Left colon (tissue), 2 donors: ENCODE results near the gene STX8. TPM values are rescaled to one million over a fixed set of nuclear protein-coding genes. Genes with fewer than 3 reads are reported as not detected.
"Not testable (repeated sequence)": the region's sequence is repeated elsewhere in the genome, so short reads cannot be mapped to it uniquely, and the experiment has no call there.

ENCODE experiments used
- ATAC-seq: fragments of 200-7000 bp; cut with Tn5 transposase; one replicate; pipeline ENCODE4 v1.9.1; 2020; ENCODE audit warnings: mild to moderate bottlenecking, moderate library complexity
- DNase-seq, 2 donors: peaks; one replicate each; pipeline ENCODE4 v3.0.0-alpha.2; 2020
- intact Hi-C, 2 donors: fragments of 100-400 bp; cut with DNase I in 1 of 2; cut with micrococcal nuclease in 1 of 2; formaldehyde crosslinking; loops; one replicate each; pipeline versions ENCODE4 v1.11.2 to v1.14.0; 2022; cut with DNase I, micrococcal nuclease
- total RNA-seq, 2 donors: library from RNA; stranded (reverse); fragmentation: NEBNext Ultra II Directional; extraction: Animal tissue kit (Norgen Biotek cat#: 25700); gene quantifications; one replicate each; pipeline ENCODE4 v1.2.1, GENCODE V29; 2021
- donor health status: DM: no; HTN: no; CAD: no.
- donor health status: DM: yes; HTN: yes; CAD: no.

The STX8 gene
- total RNA-seq, 2 donors from 2014 or later, result 43.1 to 45.3 TPM

- DNase-seq, result no peak
- intact Hi-C loops, result no loop called here
- no peak for ATAC-seq
Measured at GRCh38 chr17:9368631-9369030, 207.0 kb downstream of the STX8 start.

GRCh38 chr17:9367156-9367555, 208.5 kb downstream of the STX8 start:
- no peak for ATAC-seq
- DNase-seq, result no peak
- intact Hi-C loops, result no loop called here

DNA sequence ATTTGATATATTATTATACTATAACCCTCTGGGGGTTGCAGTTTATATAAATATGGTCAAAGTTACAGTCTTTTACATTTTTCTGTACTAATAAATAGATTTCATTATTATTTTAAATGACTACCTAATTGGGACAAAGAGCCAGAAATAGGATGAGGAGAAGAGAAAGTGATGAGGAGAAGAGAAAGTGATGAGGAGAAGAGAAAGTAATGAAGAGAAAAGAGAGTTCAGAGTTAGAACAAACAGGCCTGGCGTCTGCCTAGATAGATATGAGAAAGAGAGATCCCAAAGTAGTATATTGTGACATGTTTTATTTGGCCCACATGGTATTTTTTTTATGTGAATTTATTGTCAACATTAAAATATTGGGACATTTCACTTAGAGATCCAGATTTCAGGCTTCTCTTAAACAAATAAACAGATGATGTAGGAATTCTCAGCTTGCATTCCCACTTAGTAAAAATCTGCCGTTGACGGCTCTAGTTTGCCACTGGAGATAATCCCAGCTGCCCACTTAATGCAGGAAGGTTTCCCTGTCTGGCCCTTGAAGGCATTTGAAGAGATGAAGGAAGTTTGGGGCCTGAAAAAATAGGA, 210.7 kb downstream of the STX8 start:
- DNase-seq (no peak), ATAC-seq (no peak)

GRCh38 chr17:9363440-9364350, 211.9 kb downstream of the STX8 start:
- ATAC-seq, result no peak
- intact Hi-C loops, result no loop called here
- no peak for DNase-seq

More for the DNA sequence above, 210.7 kb downstream of the STX8 start:
- intact Hi-C loops, result no loop called here

DNA sequence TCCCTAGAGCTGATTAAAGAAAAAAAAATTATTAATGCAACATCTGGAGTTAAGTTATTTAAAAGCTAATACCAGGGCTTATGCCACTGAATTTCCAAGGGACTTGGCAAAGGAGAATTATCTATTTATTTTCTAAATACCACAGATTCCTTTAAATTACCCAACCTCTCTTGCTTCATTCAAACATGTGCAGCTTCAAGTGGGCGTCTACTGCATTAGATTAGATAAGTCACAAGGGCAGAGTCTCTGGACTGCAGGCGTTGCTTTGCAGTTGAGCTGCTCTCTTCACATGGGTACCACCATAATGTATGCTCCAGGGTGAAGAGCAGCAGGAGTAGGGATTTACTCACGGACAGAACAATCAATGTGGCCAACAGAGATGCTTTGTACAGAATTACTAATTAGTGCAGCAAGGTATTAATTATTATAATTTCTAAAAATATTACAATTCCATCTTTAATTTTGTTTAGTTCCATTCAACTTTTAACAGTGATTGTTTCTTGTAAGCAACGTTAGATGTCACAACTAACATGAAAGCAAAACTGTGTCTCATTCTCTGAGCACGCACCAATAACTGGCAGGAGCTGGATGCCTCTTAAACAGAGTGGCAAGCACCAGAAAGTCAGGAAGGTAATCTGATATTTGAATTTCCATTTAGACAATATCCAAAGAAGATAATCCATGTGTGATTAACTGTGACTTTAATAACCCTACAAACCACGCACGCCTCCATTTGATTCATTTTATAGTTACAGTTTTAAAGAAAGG, 214.2 kb downstream of the STX8 start:
- DNase-seq (no peak), ATAC-seq (no peak)
- intact Hi-C loops, result no loop called here

DNA sequence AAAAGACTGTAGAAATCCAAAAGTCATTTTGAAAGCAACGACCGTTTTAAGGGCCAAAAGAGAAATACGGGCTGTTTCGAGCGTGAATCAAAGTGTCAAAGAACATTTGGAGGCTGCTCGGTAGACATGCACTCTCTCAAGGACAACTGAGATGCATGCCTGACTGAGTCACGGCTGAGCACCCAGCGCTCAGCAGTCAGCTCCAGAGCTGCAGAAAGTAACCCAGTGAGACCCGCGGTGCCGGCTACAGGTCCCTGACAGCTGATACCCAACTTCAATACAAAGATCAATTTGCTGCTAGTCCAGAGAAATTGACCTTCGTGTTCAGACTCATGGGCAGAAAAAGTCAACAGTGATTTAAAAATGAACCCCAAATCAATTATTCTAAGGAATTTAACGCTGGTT, 214.9 kb downstream of the STX8 start:
- ATAC-seq (no peak), DNase-seq (no peak)
- intact Hi-C loops, result no loop called here

DNA sequence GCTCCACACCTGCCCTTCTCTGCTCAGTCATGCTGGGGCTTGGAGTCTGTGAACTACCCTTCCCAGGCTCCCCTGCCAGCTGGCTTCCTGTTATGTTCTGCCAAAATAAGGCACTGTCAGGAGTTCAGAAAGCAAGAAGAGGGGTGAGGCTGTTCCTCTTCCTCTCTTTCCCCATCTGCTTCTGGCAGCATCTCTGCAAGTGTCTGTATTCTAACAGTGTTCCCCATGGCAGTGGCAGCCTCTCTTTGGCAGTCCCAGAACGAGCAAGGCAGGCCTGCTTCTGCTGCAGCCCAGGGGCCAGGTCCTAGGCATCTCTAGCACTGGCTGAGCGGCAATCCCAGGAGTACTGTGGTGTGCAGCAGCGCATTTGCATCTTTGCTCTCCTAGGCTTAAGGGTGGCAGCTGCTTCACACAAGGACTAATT, 219.1 kb downstream of the STX8 start:
- no peak for ATAC-seq
- intact Hi-C loops, result no loop called here
- no peak for DNase-seq

GRCh38 chr17:9355846-9356245, 219.8 kb downstream of the STX8 start:
- DNase-seq (no peak), ATAC-seq (no peak)
- intact Hi-C loops, result no loop called here

GRCh38 chr17:9355231-9355630, 220.4 kb downstream of the STX8 start:
- intact Hi-C loops, ATAC-seq, DNase-seq: not testable (repeated sequence)

GRCh38 chr17:9350080-9350479, 225.5 kb downstream of the STX8 start:
- DNase-seq (no peak), ATAC-seq (no peak)
- intact Hi-C loops, result no loop called here

- DNase-seq, result no peak
- intact Hi-C loops, result no loop called here
- no peak for ATAC-seq
Measured at GRCh38 chr17:9346296-9346926, 229.2 kb downstream of the STX8 start.

DNA sequence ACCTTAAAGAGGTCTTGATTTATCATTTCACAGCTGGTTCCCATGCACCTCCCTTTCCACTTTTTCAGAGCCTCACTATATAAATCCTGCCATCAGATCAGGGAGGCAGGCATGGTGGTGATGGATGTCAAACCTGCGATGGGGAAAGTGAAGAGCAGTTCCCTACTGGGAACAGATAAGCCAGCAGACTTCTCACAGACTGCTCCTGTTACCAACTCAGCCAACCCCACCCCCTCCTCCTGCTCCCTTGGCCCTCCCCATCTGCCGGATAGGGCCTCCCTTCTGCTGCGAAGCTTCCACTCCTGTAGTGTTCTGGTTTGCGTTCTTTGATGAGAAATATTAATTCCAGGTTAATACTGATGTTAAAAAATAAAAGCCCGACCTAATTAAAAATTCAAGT, 232.1 kb downstream of the STX8 start:
- intact Hi-C loops, result no loop called here
- ATAC-seq (no peak), DNase-seq (no peak)

DNA sequence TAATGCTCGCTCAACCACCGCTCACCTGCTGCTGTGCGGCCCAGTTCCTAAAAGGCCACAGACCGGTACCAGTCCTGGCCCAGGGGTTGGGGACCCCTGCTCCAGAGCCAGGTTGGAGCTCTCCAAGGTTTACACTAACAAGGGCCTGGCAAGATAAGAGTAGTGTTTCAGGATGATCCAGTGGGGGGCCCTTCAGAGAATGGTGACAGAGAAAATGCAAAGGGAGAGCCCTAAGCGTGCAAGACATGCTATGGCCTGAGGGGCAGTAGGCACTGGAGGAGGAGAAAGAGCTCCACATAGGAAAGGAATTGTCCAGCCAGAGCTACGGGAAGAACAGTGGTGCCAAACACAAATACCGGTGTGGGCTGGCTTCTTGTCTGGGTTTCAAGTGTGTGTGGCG, 233.4 kb downstream of the STX8 start:
- intact Hi-C loops, result no loop called here
- ATAC-seq, result no peak

GRCh38 chr17:9339958-9340357, 235.7 kb downstream of the STX8 start:
- DNase-seq (no peak), ATAC-seq (no peak)
- intact Hi-C loops, result no loop called here

More for the DNA sequence above, 233.4 kb downstream of the STX8 start:
- no peak for DNase-seq

- DNase-seq, ATAC-seq, intact Hi-C loops: not testable (repeated sequence)
Measured at GRCh38 chr17:9339482-9339881, 236.1 kb downstream of the STX8 start.

DNA sequence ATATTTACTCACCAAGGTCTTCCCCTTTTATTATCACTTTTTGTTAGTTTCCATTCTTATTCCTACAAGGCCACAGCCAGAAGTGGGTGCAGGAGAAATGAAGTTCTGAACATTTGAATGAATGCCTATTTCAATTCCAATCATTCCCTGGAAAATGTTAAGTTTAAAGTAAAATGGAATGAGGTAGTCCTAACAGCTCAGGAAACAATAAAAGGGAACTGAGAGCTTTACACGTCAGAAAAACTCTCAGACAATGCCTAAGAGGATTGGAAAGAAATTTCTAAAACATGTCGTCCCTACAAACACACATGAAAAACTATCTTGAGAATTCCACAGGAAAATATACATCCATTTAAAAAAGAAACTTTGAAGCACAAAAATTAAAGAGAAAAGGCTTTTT, 238.8 kb downstream of the STX8 start:
- intact Hi-C loops, result no loop called here
- DNase-seq (no peak), ATAC-seq (no peak)

- no peak for DNase-seq
- no peak for ATAC-seq
- intact Hi-C loops, result no loop called here
Measured at GRCh38 chr17:9334536-9335446, 240.8 kb downstream of the STX8 start.

GRCh38 chr17:9332132-9332494, 243.5 kb downstream of the STX8 start:
- intact Hi-C loops, result no loop called here
- no peak for DNase-seq
- no peak for ATAC-seq
